GM21576 (cell line): Measurements from ENCODE around the gene COL6A5.
"Not testable (repeated sequence)": the region's sequence is repeated elsewhere in the genome, so short reads cannot be mapped to it uniquely, and the experiment has no call there.

Source experiments
- ATAC-seq: cut with Tn5 transposase; IDR thresholded peaks from one replicate; pipeline ENCODE4 v1.9.1; 2021; ENCODE audit warnings: mild to moderate bottlenecking, moderate library complexity; ENCODE audit not compliant: unreplicated experiment

The COL6A5 gene

GRCh38 chr3:130345487-130346079 is at the start of gene COL6A5:
TSS of gene COL6A5 (plus strand) at chr3:130345672. CDS start at chr3:130373639, 27,967 bp downstream.
- ATAC-seq = no peak

DNA sequence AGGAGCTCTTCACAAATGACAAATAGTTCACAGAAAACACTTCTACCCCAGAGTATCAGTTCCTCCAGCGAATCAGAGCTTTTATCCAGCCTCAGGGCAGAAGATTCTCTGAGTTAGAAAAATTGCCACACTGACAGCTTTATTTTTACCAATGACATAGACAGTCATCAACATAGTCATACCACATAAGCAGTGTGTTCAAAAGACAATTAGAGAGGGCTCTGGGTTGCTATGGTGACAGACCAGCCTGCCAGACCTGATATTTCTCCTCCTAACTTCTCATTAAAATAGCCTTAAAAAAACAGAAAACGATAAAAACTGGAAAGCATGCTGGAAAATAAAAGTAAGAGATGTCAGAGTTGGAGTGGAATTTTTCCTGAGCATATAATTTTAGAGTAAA is 45.9 kb upstream of the COL6A5 start:
- no peak for ATAC-seq

DNA sequence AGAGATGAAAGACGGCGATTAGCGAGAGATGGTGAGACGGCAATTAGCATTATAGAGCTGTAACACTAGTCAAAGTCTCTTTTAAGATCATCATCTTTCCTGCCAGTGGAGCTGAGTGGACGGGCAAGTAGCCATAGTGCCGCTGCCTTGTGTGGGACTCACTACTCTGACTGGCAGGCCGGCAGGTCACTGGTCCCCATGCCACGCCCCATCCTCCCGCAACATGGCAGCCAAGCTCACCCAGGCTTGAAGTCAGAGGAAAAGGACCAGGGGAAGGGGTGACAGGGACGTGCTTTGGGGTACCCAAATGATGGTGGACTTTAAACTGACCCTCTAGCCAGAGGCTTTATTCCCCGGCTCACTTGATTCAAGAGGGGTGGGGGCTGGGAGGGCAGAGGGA is 44.6 kb upstream of the COL6A5 start:
- ATAC-seq = no peak

DNA sequence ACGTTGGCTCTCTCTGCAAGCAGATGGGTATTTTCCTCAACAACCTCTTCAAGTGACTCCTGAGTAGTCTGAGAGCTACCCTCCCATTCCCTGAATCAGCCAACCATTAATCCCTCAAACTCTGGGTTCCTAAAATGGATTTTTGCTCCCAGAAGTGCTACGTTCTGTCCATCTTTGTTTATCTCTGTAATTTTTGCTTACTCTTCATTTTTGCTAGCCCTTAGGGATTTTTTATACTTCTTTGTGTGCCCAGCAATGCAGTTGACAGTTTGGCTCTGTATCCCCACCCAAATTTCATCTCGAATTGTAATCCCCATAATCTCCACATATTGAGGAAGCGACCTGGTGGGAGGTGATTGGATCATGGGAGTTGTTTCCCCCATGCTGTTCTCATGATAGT is 35.4 kb upstream of the COL6A5 start:
- ATAC-seq = no peak

DNA sequence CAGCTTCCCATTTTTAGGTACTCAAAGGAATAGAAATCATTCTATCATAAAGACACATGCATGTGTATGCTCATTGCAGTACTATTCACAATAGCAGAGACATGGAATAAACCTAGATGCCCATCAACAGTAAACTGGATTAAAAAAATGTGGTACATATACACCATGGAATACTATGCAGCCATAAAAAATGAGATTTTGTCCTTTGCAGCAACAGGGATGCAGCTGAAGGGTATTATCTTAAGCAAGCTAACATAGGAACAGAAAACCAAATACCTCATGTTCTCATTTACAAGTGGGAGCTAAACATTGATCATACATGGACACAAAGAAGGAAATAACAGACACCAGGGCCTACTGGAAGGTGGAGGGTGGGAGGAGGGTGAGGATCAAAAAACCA is 33.1 kb upstream of the COL6A5 start:
- no peak for ATAC-seq

- ATAC-seq = no peak
Measured at GRCh38 chr3:130316169-130316568, 29.3 kb upstream of the COL6A5 start.

DNA sequence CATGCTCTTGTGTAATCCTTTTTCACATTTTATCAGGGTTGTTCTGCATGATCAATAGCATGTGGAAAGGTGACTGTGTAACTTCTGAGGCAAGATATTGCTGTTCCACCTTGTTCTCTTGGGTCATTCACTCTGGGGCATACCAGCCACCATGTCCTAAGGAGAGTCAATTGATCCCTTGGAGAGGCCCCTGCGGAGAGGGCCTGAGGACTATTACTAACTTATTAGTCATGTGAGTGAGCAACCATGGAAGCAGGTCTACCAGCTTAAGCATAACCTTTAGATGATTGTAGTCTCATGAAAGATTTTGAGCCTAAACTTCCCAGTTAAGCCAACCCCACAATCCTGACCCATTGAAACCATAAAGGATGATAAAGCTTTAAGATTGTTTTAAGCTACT is 22.0 kb upstream of the COL6A5 start:
- ATAC-seq = no peak

DNA sequence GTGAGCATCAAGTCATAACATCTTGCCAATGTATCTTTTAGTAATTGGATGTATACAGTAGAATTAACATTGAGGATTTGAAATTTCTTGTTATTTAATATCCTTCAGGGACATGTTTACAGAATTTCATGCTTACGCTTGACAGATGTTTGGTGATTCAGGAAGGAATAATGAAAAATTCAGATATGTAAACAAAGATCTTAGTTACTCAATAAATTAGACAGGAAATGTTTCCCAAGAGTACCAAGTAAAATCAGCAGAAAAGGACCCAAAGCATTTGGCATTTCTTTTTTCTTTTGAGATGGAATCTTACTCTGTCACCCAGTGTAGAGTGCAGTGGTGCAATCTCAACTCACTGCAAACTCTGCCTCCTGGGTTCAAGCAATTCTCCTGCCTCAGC is 4.7 kb upstream of the COL6A5 start:
- ATAC-seq = no peak

DNA sequence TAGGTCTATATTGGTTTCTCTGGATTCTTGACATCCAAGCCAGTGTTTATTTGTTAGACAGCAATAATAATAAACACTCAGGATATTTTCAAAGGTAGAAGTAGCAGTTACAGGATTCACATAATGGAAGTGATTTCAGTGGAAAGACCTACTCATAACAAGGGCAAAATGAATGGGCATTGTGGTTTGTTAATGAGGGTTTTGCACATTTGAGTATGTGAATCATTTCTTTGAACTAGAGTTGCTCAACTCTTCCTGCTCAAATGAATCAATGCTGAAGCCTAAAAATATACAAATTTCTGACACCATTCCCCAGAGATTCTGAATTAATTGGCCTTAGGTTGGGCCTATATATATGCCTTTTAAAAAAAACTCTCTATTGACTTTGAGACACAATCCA is 4.1 kb upstream of the COL6A5 start:
- no peak for ATAC-seq

GRCh38 chr3:130341882-130342281 is 3.6 kb upstream of the COL6A5 start:
- ATAC-seq = no peak

DNA sequence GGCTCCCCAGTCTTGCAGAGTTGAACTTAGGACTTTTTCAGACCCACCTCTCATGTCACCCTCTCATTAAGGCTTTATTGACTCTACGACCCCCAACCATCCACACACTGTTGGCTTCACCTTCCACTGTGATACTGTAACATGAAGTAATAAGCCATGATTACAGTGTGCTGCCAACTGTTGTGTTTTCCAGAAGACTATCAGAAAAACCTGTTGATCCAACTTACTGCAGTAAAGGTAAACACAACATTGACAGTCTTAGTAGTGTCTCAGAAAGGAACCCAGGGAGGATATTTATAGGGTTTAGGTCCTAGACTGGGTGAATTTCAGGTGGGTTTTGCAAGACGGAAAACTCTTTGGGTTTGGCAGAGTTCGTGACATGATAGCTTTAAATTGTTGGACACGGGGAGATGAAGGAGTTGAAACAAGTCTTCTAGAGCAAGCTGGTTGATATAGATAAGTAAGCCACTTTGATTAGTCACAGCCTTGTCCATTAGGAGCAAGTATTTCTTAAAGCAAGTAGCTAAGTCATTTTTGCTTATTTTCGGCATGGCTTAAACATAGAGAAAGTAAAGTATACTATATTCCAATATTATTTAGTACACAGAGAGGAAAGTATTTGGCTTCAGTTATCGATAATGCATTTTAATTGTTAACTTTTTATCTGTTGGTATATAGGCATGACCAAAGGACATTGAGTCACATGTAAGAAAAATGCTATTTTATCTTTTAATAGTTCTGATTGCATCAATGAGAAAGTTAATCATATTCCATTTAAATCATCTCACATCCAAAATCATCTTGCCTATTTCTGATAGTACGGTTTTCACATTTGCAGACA is 2.4 kb upstream of the COL6A5 start:
- ATAC-seq = no peak

DNA sequence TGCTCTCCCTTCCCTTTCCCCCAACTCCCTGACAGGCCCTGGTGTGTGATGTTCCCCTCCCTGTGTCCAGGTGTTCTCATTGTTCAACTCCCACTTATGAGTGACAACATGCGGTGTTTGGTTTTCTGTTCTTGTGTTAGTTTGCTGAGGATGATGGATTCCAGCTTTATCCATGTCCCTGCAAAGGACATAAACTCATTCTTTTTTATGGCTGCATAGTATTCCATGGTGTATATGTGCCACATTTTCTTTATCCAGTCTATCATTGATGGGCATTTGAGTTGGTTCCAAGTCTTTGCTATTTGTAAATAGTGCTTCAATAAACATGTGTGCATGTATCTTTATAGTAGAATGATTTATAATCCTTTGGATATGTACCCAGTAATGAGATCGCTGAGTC is 2.8 kb downstream of the COL6A5 start:
- not testable (repeated sequence) for ATAC-seq

GRCh38 chr3:130354430-130354829 is 9.0 kb downstream of the COL6A5 start:
- ATAC-seq = no peak

- ATAC-seq = no peak
Measured at GRCh38 chr3:130374033-130374432, 28.6 kb downstream of the COL6A5 start.

DNA sequence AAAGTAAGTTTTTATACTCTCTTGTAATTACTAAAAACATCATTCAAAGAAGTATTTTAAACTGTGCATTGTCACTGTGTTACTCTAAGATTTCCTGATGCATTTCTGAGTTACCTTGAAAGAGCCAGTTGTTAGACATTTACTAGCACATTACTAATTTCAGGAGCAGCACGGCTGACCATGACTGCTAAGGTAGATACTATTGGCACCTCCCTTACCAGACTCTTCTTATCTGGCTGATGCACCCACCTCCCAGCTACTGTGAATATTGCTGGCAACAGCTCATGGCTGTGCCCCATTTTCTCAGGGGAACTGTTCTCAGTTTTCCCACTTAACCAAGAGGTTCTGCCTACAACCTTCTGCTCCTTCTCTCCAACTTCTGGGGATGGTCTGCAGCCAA is 29.4 kb downstream of the COL6A5 start:
- no peak for ATAC-seq

DNA sequence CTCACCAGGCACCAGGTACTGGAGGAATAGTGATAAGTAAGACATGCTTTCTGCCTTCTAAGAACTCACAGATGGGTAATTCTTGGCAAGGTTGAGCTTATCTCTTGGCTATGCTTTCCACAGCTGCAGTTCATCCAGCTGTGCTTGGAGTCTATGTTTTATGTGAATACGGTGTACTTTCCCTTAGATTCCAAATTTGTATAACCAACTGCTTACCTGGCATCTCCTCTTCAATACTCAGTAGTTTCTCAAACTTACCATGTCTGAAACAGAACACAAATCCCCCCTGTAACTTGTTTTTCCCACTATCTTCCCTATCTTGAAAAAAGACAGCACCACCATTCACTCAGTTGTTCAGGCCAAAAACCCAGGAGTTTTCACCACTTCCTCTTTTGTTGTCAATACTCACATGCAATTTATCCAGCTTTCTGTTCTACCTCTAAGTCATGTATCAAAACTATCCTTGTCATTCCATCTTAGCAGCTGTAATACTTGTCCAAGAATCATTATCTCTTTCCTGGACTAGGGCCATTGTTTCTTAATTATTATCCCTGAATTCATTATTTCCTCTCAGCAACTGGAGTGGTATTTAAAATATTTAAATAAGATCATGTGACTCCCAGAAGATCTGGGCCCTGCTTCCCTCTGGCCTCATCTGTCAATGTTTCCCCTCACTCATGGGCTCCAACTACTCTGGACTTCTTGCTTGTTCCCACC is 32.6 kb downstream of the COL6A5 start:
- ATAC-seq = no peak

DNA sequence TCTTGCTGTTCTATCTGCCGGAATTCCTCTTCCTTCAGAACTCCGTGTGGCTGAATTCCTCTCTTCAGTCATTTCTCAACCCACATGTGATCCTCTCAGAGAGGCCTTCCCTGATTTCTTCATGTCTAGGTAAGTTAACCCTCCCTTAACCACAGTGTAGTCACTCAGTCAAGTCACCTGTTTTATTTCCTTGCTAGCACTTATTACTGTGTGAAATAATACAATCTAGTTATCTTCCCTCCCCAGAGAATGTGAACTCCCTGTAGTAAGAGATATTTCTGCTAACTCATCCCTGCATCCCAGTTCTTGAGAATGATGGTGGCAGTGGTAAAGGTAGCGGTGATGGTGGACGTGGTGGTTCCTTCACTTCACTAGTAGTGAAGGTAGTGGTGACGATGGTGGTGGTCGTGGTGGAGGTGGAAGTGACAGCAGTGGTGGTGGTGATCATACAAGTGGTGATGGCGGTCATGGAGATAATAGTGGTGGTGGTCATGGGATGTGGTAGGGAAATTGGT is 33.3 kb downstream of the COL6A5 start:
- ATAC-seq = no peak

DNA sequence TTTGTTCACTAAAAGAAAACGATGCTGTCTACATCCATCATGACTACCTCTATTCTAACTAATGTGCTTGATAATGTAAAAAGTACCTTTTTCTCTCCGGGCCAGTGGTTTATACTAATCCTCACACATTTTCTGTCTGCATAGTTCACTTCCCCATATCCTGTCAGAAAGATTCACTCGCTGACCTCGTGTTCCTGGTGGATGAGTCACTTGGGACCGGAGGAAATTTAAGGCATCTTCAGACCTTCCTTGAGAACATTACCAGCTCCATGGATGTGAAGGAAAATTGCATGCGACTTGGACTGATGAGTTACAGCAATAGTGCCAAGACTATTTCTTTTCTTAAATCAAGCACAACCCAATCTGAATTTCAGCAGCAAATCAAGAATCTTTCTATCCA is 33.8 kb downstream of the COL6A5 start:
- no peak for ATAC-seq

DNA sequence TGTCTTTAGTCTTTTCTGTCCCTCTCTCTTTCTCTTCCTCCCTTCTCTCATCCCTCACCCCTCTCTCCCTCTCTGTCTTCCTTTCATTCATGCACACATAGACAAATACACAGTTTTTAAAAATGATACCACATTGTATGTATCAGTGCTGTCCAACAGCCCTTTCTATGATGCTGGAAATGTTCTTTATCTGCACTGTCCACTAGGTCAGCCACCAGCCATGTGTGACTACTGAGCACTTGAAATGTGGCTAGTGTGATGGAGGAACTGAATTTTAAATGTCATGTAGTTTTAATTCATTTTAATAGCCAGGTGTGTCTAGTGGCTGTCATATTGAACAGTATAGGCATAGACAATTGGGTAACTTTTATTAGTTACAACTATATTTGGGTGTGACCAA is 34.9 kb downstream of the COL6A5 start:
- ATAC-seq = no peak

GRCh38 chr3:130383424-130383823 is 38.0 kb downstream of the COL6A5 start:
- no peak for ATAC-seq

DNA sequence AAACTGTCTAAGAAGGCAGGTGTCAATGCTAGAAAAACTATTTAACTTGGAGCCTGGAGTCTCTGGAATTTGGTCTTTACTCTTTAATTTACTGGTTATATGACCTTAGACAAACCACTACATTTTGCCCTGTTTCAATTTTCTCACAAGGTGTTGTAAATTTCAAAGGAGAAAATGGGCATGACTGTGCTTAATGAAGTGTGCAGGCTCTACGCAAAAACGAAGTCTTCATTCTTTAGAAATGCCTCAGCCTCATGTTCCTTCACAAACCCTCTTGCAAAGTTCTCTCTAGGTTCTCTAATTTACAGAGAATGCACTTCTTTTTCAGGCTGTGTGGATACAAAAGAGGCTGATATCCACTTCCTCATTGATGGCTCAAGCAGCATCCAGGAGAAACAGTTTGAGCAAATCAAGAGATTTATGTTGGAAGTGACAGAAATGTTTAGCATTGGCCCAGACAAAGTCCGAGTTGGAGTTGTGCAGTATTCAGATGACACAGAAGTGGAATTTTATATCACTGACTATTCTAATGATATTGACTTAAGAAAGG is 39.1 kb downstream of the COL6A5 start:
- ATAC-seq = no peak
